Right renal pelvis (tissue), 4 donors: ENCODE results near the gene OR52R1. TPM values are rescaled to one million over a fixed set of nuclear protein-coding genes. Genes with fewer than 3 reads are reported as not detected.

ENCODE experiments used
- polyA plus RNA-seq, 4 donors: library from polyadenylated mRNA; unstranded; fragments of 120-200 nt; gene quantifications; one replicate each; pipeline ENCODE4 v1.2.1, GENCODE V29; 2013; ENCODE audit not compliant: insufficient read length in 4 of 4

The OR52R1 gene
- polyA plus RNA-seq, 4 donors = not detected

Other genes starting within 250 kb of the OR52R1 start
- under 1 TPM in 1 of 4 donors, not detected in 3; 0.04 TPM for gene OR52I2, start 222.6 kb downstream of the OR52R1 start, polyA plus RNA-seq
- under 1 TPM in 1 of 4 donors, not detected in 3; 0.06 TPM for gene OR52I1, start 210.3 kb downstream of the OR52R1 start, polyA plus RNA-seq
- gene TRIM68, start 196.1 kb downstream of the OR52R1 start, polyA plus RNA-seq = 10 to 100 TPM; 19.1 to 22.6 (median 20.7) TPM
- gene OR51D1, start 166.9 kb downstream of the OR52R1 start, polyA plus RNA-seq = not detected
- gene OR51E1, start 160.4 kb downstream of the OR52R1 start, polyA plus RNA-seq = 1 to 10 TPM; 1.4 to 2.2 (median 1.8) TPM
- gene OR51E2, start 106.5 kb downstream of the OR52R1 start, polyA plus RNA-seq = under 1 TPM; 0.64 to 1.00 (median 0.72) TPM
- gene MMP26, start 99.6 kb downstream of the OR52R1 start, polyA plus RNA-seq = under 1 TPM; 0.19 to 0.74 (median 0.25) TPM
- not detected for gene OR51F1, start 34.4 kb downstream of the OR52R1 start, polyA plus RNA-seq
- gene OR51F2, start 16.9 kb upstream of the OR52R1 start, polyA plus RNA-seq = not detected
- not detected for gene OR51S1, start 44.8 kb upstream of the OR52R1 start, polyA plus RNA-seq
- not detected for gene OR51T1, start 77.5 kb upstream of the OR52R1 start, polyA plus RNA-seq
- not detected for gene OR51A7, start 99.4 kb upstream of the OR52R1 start, polyA plus RNA-seq
- gene OR51G2, start 115.0 kb upstream of the OR52R1 start, polyA plus RNA-seq = not detected
- not detected for gene OR51G1, start 120.0 kb upstream of the OR52R1 start, polyA plus RNA-seq
- gene OR51A4, start 143.2 kb upstream of the OR52R1 start, polyA plus RNA-seq = not detected
- gene OR51A2, start 151.3 kb upstream of the OR52R1 start, polyA plus RNA-seq = not detected
- gene OR51L1, start 190.5 kb upstream of the OR52R1 start, polyA plus RNA-seq = under 1 TPM in 1 of 4 donors, not detected in 3; 0.03 TPM
- not detected for gene OR52J3, start 242.1 kb upstream of the OR52R1 start, polyA plus RNA-seq